ENCODE results near the gene DOCK8. TPM values are rescaled to one million over a fixed set of nuclear protein-coding genes. Genes with fewer than 3 reads are reported as not detected.

Gene DOCK8
- total RNA-seq: 10 to 100 TPM in 1 of 2 donors, 1 to 10 TPM in 1; 5.9 to 13.3 TPM

GRCh38 chr9:214648-215493 lies at the start of gene DOCK8:
Gene DOCK8 (plus strand): TSS chr9:214865. CDS start chr9:214977, 112 bp downstream.

GRCh38 chr9:178970-179383 lies 35.7 kb upstream of the DOCK8 start, which contains the start of gene ZNG1A:
Gene ZNG1A (minus strand): TSS chr9:179056. CDS start chr9:178969, 87 bp downstream.

DNA sequence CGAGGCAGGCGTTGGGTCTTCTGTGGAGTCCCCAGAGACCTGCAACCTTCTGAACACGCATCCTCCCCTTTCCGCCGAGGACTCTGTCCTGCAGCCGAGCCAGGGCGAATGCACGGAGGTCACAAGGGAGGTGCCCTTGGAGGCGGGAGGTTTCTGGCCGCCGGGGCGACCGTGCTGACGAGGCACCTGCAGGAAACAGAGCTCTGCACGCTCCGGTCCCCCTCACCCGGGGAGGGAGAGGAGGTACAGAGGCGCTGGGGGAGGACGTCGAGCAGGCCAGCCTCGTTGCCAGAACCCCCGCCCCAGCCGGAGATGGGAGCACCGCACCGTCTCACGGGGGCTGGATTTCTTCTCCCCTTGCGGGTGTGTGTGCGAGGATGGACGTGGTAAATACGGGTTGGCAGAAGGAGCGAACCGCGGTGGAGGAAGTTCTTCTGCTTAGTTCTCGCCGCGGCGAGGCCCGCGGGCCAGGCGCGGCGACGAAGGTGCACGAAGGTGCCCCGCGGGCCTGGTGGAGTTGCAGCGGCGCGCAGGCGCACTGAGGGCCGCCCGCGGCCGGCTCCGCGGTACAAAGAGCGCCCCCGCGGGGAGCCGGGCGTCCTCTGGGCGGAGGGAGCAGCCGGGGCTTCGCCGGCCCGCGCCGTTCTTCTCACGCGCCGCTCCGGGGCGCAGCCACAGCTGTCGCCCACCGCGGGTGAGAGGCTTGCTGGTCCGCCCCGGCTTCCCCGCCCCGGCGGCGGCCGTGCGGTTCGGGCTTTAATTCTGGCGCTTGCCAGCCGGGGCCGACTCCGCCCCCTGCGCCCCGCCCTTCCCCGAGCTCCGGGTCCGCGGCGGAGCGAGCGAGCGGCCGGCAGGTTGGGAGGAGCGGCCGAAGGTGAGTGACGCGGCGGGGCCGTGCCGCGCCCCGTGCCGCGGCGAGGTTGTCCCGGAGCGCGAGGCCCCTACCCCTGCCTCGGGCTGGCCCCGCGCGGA lies 289.5 kb downstream of the DOCK8 start, which contains the start of gene KANK1:
KANK1 (plus strand) TSS at position 815 of the 972 bp plus-strand sequence.

Other genes starting within 250 kb of the DOCK8 start
- gene WASHC1, start 185.4 kb upstream of the DOCK8 start, total RNA-seq: 1 to 10 TPM; 3.4 to 3.7 TPM
- under 1 TPM in 1 of 2 donors, not detected in 1; under 0.01 TPM for gene FOXD4, start 96.4 kb upstream of the DOCK8 start, total RNA-seq
- gene ZNG1A, start 35.8 kb upstream of the DOCK8 start, total RNA-seq: 10 to 100 TPM; 18.2 to 21.6 TPM